ENCODE results near the gene HMGCL. TPM values are rescaled to one million over a fixed set of nuclear protein-coding genes. Genes with fewer than 3 reads are reported as not detected.

The HMGCL gene
- total RNA-seq, 1 experiment from 2014 or later: 30.8 TPM

- ATAC-seq (no peak), DNase-seq (ENCODE audit: low read depth, low spot score) (no peak)
- peaks cover 2% of the 10 kb centered on the region; the same call in 1 of the 2 replicates for H3K36me3 ChIP-seq (ENCODE audit: control insufficient read depth, insufficient read depth, low read length)
- no peak overlapping the region for H3K4me3 ChIP-seq (ENCODE audit: low read depth in 2 of 2, low read length in 2 of 2)
- no TSS peak for BruUV-seq (replicated peaks)
- CTCF ChIA-PET: no interaction called here
- H3K4me1 ChIP-seq (ENCODE audit: control insufficient read depth, insufficient read depth, low read length): peaks cover 5% of the 10 kb centered on the region; the same call in 1 of the 2 replicates
- no peak overlapping the region for H3K27ac ChIP-seq (ENCODE audit: low read length)
- H3K27me3 ChIP-seq (ENCODE audit: control insufficient read depth, insufficient read depth, low read length): no peaks in the 10 kb centered on the region
- no peaks in the 10 kb centered on the region for H3K9me3 ChIP-seq (ENCODE audit: control insufficient read depth, insufficient read depth, low read depth, low read length)
- TF ChIP-seq, protein P1, sequence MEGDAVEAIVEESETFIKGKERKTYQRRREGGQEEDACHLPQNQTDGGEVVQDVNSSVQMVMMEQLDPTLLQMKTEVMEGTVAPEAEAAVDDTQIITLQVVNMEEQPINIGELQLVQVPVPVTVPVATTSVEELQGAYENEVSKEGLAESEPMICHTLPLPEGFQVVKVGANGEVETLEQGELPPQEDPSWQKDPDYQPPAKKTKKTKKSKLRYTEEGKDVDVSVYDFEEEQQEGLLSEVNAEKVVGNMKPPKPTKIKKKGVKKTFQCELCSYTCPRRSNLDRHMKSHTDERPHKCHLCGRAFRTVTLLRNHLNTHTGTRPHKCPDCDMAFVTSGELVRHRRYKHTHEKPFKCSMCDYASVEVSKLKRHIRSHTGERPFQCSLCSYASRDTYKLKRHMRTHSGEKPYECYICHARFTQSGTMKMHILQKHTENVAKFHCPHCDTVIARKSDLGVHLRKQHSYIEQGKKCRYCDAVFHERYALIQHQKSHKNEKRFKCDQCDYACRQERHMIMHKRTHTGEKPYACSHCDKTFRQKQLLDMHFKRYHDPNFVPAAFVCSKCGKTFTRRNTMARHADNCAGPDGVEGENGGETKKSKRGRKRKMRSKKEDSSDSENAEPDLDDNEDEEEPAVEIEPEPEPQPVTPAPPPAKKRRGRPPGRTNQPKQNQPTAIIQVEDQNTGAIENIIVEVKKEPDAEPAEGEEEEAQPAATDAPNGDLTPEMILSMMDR (IDR thresholded peaks at IDR 0.05): no peak
- no peak for TF ChIP-seq POLR2AphosphoS5 (IDR thresholded peaks at IDR 0.05; ENCODE audit: low read depth, low read length)
- TF ChIP-seq TCF7L2 (IDR thresholded peaks at IDR 0.05; ENCODE audit: low read depth, low read length): no peak
- TF ChIP-seq SIN3A (IDR thresholded peaks at IDR 0.05; ENCODE audit: borderline replicate concordance, insufficient read depth, low read depth, low read length): no peak
- TF ChIP-seq, protein P2, sequence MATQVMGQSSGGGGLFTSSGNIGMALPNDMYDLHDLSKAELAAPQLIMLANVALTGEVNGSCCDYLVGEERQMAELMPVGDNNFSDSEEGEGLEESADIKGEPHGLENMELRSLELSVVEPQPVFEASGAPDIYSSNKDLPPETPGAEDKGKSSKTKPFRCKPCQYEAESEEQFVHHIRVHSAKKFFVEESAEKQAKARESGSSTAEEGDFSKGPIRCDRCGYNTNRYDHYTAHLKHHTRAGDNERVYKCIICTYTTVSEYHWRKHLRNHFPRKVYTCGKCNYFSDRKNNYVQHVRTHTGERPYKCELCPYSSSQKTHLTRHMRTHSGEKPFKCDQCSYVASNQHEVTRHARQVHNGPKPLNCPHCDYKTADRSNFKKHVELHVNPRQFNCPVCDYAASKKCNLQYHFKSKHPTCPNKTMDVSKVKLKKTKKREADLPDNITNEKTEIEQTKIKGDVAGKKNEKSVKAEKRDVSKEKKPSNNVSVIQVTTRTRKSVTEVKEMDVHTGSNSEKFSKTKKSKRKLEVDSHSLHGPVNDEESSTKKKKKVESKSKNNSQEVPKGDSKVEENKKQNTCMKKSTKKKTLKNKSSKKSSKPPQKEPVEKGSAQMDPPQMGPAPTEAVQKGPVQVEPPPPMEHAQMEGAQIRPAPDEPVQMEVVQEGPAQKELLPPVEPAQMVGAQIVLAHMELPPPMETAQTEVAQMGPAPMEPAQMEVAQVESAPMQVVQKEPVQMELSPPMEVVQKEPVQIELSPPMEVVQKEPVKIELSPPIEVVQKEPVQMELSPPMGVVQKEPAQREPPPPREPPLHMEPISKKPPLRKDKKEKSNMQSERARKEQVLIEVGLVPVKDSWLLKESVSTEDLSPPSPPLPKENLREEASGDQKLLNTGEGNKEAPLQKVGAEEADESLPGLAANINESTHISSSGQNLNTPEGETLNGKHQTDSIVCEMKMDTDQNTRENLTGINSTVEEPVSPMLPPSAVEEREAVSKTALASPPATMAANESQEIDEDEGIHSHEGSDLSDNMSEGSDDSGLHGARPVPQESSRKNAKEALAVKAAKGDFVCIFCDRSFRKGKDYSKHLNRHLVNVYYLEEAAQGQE (IDR thresholded peaks at IDR 0.05; ENCODE audit: insufficient read depth in 1 of 2, low read depth in 2 of 2, low read length in 1 of 2): no peak
- POLR2A ChIA-PET: no interaction called here
- intact Hi-C loops (cut with micrococcal nuclease; ENCODE audit: unreplicated experiment): no loop called here
- in situ Hi-C loops (cut with HindIII; ENCODE audit: low pct_unique_long_range_greater_than_20kb, low sequenced_read_pairs): no loop called here
Measured at GRCh38 chr1:23772854-23773242, 52.4 kb downstream of the HMGCL start.

DNA sequence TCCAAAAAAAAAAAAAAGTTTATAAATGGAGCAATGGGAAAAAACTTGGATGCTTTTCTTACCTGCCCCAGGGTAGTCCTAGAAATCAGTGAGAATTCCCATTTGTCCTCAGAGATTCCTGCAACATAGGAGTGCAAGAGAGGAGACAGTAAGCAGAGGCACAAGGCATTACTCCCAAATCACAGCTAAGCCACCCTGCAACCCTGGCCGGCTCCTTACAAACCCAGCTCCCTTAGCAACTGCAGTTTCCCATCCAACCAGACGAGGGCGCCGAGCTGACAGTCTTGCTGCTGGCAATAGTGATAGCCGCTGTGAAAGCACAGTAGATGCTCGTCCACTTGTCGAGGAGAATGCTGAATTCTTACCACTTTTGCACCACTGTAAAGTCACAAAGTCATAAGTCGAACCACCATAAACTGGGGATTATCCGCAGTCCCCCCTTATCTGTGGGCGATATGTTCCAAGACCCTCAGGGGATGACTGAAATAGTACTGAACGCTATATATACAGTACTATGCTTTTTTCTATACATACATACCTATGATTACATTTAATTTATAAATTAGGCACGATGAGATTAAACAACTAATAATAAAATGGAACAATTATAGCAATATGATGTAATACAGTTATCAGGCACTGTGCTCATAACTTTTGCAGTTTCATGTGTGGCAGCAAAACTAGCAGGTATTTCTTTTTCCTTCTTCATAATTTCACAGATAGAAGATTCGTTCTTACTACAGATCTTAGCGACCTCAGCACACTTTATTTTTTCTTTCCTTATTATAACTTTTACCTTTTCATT is 53.0 kb downstream of the HMGCL start:
- Histone ChIP-seq H3K4me3 (ENCODE audit: low read depth in 2 of 2, low read length in 2 of 2) (peak overlapping the region in 1 of 2 experiments; percentile 18; a peak in 1 of 4 replicates), H3K4me1 (ENCODE audit: control insufficient read depth, insufficient read depth, low read length) (peaks cover 5% of the 10 kb centered on the region; the same call in 1 of the 2 replicates), H3K9me3 (ENCODE audit: control insufficient read depth, insufficient read depth, low read depth, low read length) (no peaks in the 10 kb centered on the region), H3K27ac (ENCODE audit: low read length) (no peak overlapping the region), H3K27me3 (ENCODE audit: control insufficient read depth, insufficient read depth, low read length) (no peaks in the 10 kb centered on the region), H3K36me3 (ENCODE audit: control insufficient read depth, insufficient read depth, low read length) (no peaks in the 10 kb centered on the region)
- 0 out of 2 replicates have a peak, but pooled peaks have one; percentile 44 for TF ChIP-seq SIN3A (IDR thresholded peaks at IDR 0.05; ENCODE audit: borderline replicate concordance, insufficient read depth, low read depth, low read length)
- no peak for TF ChIP-seq TCF7L2 (IDR thresholded peaks at IDR 0.05; ENCODE audit: low read depth, low read length)
- TF ChIP-seq, protein P1 (IDR thresholded peaks at IDR 0.05): peak; percentile 98
- TF ChIP-seq, protein P2 (IDR thresholded peaks at IDR 0.05; ENCODE audit: insufficient read depth in 1 of 2, low read depth in 2 of 2, low read length in 1 of 2): no peak
- CTCF ChIA-PET: interaction anchor here (0.5 to 2.2 kb wide), 13 partner anchors 14 to 1011 kb away, joined by 3 to 13 read pairs (median 5); partner anchors contain the start of gene LYPLA2
- peak; percentile 96 for ATAC-seq
- POLR2A ChIA-PET: interaction anchor here (0.6 to 0.7 kb wide), 2 partner anchors 191 to 236 kb away, joined by 3 read pairs; no protein-coding TSS in a partner anchor
- in situ Hi-C loops (cut with HindIII; ENCODE audit: low pct_unique_long_range_greater_than_20kb, low sequenced_read_pairs) (no loop called here), intact Hi-C loops (cut with micrococcal nuclease; ENCODE audit: unreplicated experiment) (no loop called here)
- BruUV-seq (replicated peaks): no TSS peak
- DNase-seq (ENCODE audit: low read depth, low spot score): peak; percentile 77
